ENCODE results near the gene ABI3BP.
"Not testable (repeated sequence)": the region's sequence is repeated elsewhere in the genome, so short reads cannot be mapped to it uniquely, and the experiment has no call there.

ABI3BP gene

GRCh38 chr3:100993309-100993708 is at the start of gene ABI3BP:
Gene ABI3BP, minus strand, starts transcription at chr3:100993421. Its CDS starts 37 bp downstream, at chr3:100993384.
- no peak for DNase-seq

GRCh38 chr3:101039285-101039684 is 46.1 kb upstream of the ABI3BP start:
- DNase-seq = no peak

- no peak for DNase-seq
Measured at GRCh38 chr3:101038880-101039279, 45.7 kb upstream of the ABI3BP start.

- DNase-seq = no peak
Measured at GRCh38 chr3:101038393-101038792, 45.2 kb upstream of the ABI3BP start.

- DNase-seq = no peak
Measured at GRCh38 chr3:101037613-101038012, 44.4 kb upstream of the ABI3BP start.

- DNase-seq = no peak
Measured at GRCh38 chr3:101036676-101037075, 43.5 kb upstream of the ABI3BP start.

GRCh38 chr3:101036213-101036618 is 43.0 kb upstream of the ABI3BP start:
- no peak for DNase-seq

- DNase-seq = no peak
Measured at GRCh38 chr3:101027286-101027685, 34.1 kb upstream of the ABI3BP start.

GRCh38 chr3:101026881-101027280 is 33.7 kb upstream of the ABI3BP start:
- DNase-seq = no peak

- DNase-seq = no peak
Measured at GRCh38 chr3:101026244-101026643, 33.0 kb upstream of the ABI3BP start.

- no peak for DNase-seq
Measured at GRCh38 chr3:101020351-101021015, 27.3 kb upstream of the ABI3BP start.

GRCh38 chr3:101017017-101017416 is 23.8 kb upstream of the ABI3BP start:
- no peak for DNase-seq

- not testable (repeated sequence) for DNase-seq
Measured at GRCh38 chr3:101012312-101012711, 19.1 kb upstream of the ABI3BP start.

GRCh38 chr3:101011136-101011535 is 17.9 kb upstream of the ABI3BP start:
- DNase-seq = no peak

- DNase-seq = no peak
Measured at GRCh38 chr3:101010296-101010695, 17.1 kb upstream of the ABI3BP start.

GRCh38 chr3:101009386-101009785 is 16.2 kb upstream of the ABI3BP start:
- DNase-seq = no peak

GRCh38 chr3:100999160-100999559 is 5.9 kb upstream of the ABI3BP start:
- DNase-seq = no peak

GRCh38 chr3:100994809-100995208 is 1.6 kb upstream of the ABI3BP start:
- DNase-seq = no peak

GRCh38 chr3:100994187-100994586 is 966 bp upstream of the ABI3BP start:
- DNase-seq = no peak

- DNase-seq = no peak
Measured at GRCh38 chr3:100992231-100993012, 799 bp downstream of the ABI3BP start.

- no peak for DNase-seq
Measured at GRCh38 chr3:100988080-100988479, 5.1 kb downstream of the ABI3BP start.

- DNase-seq = no peak
Measured at GRCh38 chr3:100984308-100984707, 8.9 kb downstream of the ABI3BP start.

GRCh38 chr3:100982710-100983109 is 10.5 kb downstream of the ABI3BP start:
- DNase-seq = no peak

- no peak for DNase-seq
Measured at GRCh38 chr3:100981164-100981911, 11.9 kb downstream of the ABI3BP start.

Measured in activated CD4-positive, alpha-beta T cell treated with anti-CD3 and anti-CD28 coated beads for 4 hours (primary cell).